Measurements from ENCODE around the gene KLHL1. TPM values are rescaled to one million over a fixed set of nuclear protein-coding genes. Genes with fewer than 3 reads are reported as not detected.

Gene KLHL1
- total RNA-seq, 2 donors from 2014 or later = 0.11 TPM; not detected in 1

- TF ChIP-seq CTCF (IDR thresholded peaks at IDR 0.05) = no peak
- Histone ChIP-seq H3K4me3 (no peak overlapping the region), H3K9me3 (no peaks in the 10 kb centered on the region), H3K36me3 (no peaks in the 10 kb centered on the region), H3K9ac (ENCODE audit: low read depth in 2 of 2, low read length in 2 of 2) (no peak overlapping the region), H3K4me1 (no peaks in the 10 kb centered on the region), H3K27ac (no peak overlapping the region), H3K27me3 (no peaks in the 10 kb centered on the region)
- intact Hi-C loops (cut with DNase I) = no loop called here
- DNase-seq = no peak
Measured at GRCh38 chr13:70088926-70089325, 19.3 kb downstream of the KLHL1 start.

- Histone ChIP-seq H3K9ac (ENCODE audit: low read depth in 2 of 2, low read length in 2 of 2) (no peak overlapping the region), H3K9me3 (no peaks in the 10 kb centered on the region), H3K4me1 (no peaks in the 10 kb centered on the region), H3K36me3 (no peaks in the 10 kb centered on the region), H3K27me3 (no peaks in the 10 kb centered on the region), H3K4me3 (no peak overlapping the region), H3K27ac (no peak overlapping the region)
- no peak for DNase-seq
- intact Hi-C loops (cut with DNase I) = no loop called here
- no peak for TF ChIP-seq CTCF (IDR thresholded peaks at IDR 0.05)
Measured at GRCh38 chr13:70087247-70087646, 21.0 kb downstream of the KLHL1 start.

- Histone ChIP-seq H3K4me1 (no peaks in the 10 kb centered on the region), H3K36me3 (no peaks in the 10 kb centered on the region), H3K27me3 (no peaks in the 10 kb centered on the region), H3K9ac (ENCODE audit: low read depth in 2 of 2, low read length in 2 of 2) (no peak overlapping the region), H3K27ac (no peak overlapping the region), H3K9me3 (no peaks in the 10 kb centered on the region), H3K4me3 (no peak overlapping the region)
- intact Hi-C loops (cut with DNase I) = no loop called here
- TF ChIP-seq CTCF (IDR thresholded peaks at IDR 0.05) = no peak
- DNase-seq = no peak
Measured at GRCh38 chr13:70080012-70080411, 28.2 kb downstream of the KLHL1 start.

GRCh38 chr13:70054572-70054971 lies 53.7 kb downstream of the KLHL1 start:
- no peak for DNase-seq
- intact Hi-C loops (cut with DNase I) = no loop called here
- Histone ChIP-seq H3K4me3 (no peak overlapping the region), H3K27me3 (no peaks in the 10 kb centered on the region), H3K4me1 (no peaks in the 10 kb centered on the region), H3K27ac (no peak overlapping the region), H3K9ac (ENCODE audit: low read depth in 2 of 2, low read length in 2 of 2) (no peak overlapping the region), H3K36me3 (no peaks in the 10 kb centered on the region), H3K9me3 (no peaks in the 10 kb centered on the region)
- no peak for TF ChIP-seq CTCF (IDR thresholded peaks at IDR 0.05)

GRCh38 chr13:70051531-70051930 lies 56.7 kb downstream of the KLHL1 start:
- no peak for DNase-seq
- TF ChIP-seq CTCF (IDR thresholded peaks at IDR 0.05) = no peak
- no peak overlapping the region for H3K9ac ChIP-seq (ENCODE audit: low read depth in 2 of 2, low read length in 2 of 2)
- H3K27me3 ChIP-seq = no peaks in the 10 kb centered on the region
- H3K27ac ChIP-seq = no peak overlapping the region
- no peak overlapping the region for H3K4me3 ChIP-seq
- H3K9me3 ChIP-seq = no peaks in the 10 kb centered on the region
- no peaks in the 10 kb centered on the region for H3K36me3 ChIP-seq
- no peaks in the 10 kb centered on the region for H3K4me1 ChIP-seq
- intact Hi-C loops (cut with DNase I) = no loop called here

- no peaks in the 10 kb centered on the region for H3K27me3 ChIP-seq
- intact Hi-C loops (cut with DNase I) = no loop called here
Measured at GRCh38 chr13:70043685-70044084, 64.6 kb downstream of the KLHL1 start.

More at GRCh38 chr13:70043685-70044084, 64.6 kb downstream of the KLHL1 start:
- DNase-seq = no peak
- Histone ChIP-seq H3K36me3 (no peaks in the 10 kb centered on the region), H3K27ac (no peak overlapping the region), H3K9ac (ENCODE audit: low read depth in 2 of 2, low read length in 2 of 2) (no peak overlapping the region), H3K4me1 (no peaks in the 10 kb centered on the region), H3K9me3 (no peaks in the 10 kb centered on the region), H3K4me3 (no peak overlapping the region)
- TF ChIP-seq CTCF (IDR thresholded peaks at IDR 0.05) = no peak

Data from colonic mucosa (tissue), 4 donors.